ENCODE results near the gene CLCN7. TPM values are rescaled to one million over a fixed set of nuclear protein-coding genes. Genes with fewer than 3 reads are reported as not detected.

Gene CLCN7
- total RNA-seq, 1 experiment from 2014 or later = 48.2 TPM

DNA sequence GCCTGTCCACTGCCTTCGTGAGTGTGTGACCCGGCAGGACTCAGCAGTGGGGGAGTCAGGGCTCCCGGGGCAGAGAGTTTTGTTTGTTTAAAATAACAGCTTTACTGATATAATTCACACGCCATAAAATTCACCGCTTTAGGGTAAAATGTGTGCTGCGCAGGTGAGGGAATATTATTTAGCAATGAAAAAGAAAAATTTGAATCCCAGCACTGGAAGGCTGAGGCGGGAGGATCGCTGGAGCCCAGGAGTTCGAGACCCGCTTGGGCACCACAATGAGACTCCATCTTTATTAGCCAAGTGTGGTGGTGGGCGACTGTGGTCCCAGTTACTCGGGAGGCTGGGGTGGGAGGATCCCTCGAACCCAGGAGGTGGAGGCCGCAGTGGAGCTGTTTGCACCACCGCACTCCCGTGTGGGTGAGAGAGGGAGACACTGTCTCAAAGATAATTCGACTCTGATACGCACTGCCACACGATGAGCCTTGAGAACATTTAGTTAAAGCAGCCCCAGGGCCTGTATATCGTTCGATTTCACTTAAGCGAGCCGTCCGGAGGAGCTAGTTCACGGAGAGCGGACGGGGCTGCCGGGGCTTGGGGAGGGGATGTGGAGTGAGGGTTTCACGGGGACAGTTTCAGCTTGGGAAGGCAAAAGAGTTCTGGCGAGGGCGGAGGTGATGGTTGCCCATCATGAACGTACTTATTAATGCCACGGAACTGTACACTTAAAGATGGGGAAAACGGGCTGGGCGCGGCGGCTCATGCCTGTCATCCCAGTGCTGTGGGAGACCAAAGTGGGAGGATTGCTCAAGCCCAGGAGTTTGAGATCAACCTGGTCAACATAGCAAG lies 28.5 kb upstream of the CLCN7 start:
- Histone ChIP-seq H3K27ac (ENCODE audit: low read length) (no peak overlapping the region), H4K20me1 (ENCODE audit: low read length) (no peaks in the 10 kb centered on the region), H3K9me3 (ENCODE audit: low read length) (no peaks in the 10 kb centered on the region), H3K9me2 (replicated peaks; ENCODE audit: low read length) (no peaks in the 10 kb centered on the region), H3K9ac (ENCODE audit: low read length) (no peak overlapping the region), H2AFZ (ENCODE audit: low read length) (no peak overlapping the region), H3K79me2 (ENCODE audit: low read length) (no peaks in the 10 kb centered on the region), H3F3A (ENCODE audit: low read length, unreplicated experiment) (no peaks in the 10 kb centered on the region), H3K4me1 (ENCODE audit: insufficient read depth, low read length) (no peaks in the 10 kb centered on the region), H3K4me2 (ENCODE audit: low read length) (no peak overlapping the region), H3K36me3 (ENCODE audit: low read depth, low read length) (no peaks in the 10 kb centered on the region), H3K4me3 (ENCODE audit: low read length) (no peak overlapping the region), H3K27me3 (ENCODE audit: low read length) (no peaks in the 10 kb centered on the region)
- DNase-seq = no peak
- CTCF ChIA-PET = no interaction called here
- TF ChIP-seq EZH2 (IDR thresholded peaks at IDR 0.05; ENCODE audit: low read length, unreplicated experiment) (no peak), EZH2phosphoT487 (IDR thresholded peaks at IDR 0.05; ENCODE audit: borderline replicate concordance, low read length) (no peak)
- TF ChIP-seq, protein P1, sequence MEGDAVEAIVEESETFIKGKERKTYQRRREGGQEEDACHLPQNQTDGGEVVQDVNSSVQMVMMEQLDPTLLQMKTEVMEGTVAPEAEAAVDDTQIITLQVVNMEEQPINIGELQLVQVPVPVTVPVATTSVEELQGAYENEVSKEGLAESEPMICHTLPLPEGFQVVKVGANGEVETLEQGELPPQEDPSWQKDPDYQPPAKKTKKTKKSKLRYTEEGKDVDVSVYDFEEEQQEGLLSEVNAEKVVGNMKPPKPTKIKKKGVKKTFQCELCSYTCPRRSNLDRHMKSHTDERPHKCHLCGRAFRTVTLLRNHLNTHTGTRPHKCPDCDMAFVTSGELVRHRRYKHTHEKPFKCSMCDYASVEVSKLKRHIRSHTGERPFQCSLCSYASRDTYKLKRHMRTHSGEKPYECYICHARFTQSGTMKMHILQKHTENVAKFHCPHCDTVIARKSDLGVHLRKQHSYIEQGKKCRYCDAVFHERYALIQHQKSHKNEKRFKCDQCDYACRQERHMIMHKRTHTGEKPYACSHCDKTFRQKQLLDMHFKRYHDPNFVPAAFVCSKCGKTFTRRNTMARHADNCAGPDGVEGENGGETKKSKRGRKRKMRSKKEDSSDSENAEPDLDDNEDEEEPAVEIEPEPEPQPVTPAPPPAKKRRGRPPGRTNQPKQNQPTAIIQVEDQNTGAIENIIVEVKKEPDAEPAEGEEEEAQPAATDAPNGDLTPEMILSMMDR (conservative IDR thresholded peaks at IDR 0.05; ENCODE audit: low read depth, low read length) = no peak
- intact Hi-C loops (cut with micrococcal nuclease) = no loop called here
- no peak for ATAC-seq
- POLR2A ChIA-PET (ENCODE audit: unreplicated experiment) = no interaction called here
- no TSS peak for BruUV-seq (replicated peaks)

DNA sequence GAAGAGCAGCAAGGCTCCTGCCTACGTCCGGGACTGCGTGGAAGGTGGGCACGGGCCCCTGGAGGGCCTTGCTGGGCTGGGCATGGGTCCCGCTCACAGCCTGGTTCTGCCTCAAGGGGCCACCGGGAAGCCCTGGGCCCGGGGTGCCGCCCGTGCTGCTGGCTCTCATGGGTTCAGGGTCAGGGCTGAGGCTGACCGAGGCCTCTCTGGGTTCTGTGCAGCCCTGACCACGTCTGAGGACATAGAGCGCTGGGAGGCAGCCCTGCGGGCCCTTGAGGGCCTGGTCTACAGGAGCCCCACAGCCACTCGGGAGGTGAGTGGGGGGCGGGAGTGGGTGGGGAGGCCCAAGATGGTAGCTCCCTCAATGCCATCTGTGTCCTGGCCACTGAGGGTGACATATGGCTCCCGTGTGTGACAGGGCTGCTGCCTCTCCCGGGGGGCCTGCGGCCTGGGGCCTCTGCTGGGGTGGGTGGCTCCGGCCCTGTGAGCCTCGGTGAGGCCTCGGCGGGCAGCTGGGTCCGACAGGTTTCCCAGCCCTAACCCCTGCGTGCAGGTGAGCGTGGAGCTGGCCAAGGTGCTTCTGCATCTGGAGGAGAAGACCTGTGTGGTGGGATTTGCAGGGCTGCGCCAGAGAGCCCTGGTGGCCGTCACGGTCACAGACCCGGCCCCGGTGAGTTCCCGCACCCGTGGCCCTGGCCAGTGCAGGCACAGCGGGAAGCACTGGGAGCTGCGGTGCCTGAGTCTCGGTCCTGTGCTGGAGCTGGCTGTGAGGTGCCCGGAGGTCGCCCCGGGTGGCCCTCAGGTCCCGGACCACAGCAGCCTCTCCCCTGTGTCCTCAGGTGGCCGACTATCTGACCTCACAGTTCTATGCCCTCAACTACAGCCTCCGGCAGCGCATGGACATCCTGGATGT lies 27.5 kb upstream of the CLCN7 start:
- no peak overlapping the region for H3K4me3 ChIP-seq (ENCODE audit: low read length)
- no peak overlapping the region for H3K27ac ChIP-seq (ENCODE audit: low read length)
- H4K20me1 ChIP-seq (ENCODE audit: low read length) = no peaks in the 10 kb centered on the region
- BruUV-seq (replicated peaks) = no TSS peak
- H3K79me2 ChIP-seq (ENCODE audit: low read length) = 0 out of 2 replicates have a peak, but pooled peaks cover under 1% of the 10 kb centered on the region
- H3K4me2 ChIP-seq (ENCODE audit: low read length) = no peak overlapping the region
- no peaks in the 10 kb centered on the region for H3F3A ChIP-seq (ENCODE audit: low read length, unreplicated experiment)
- no peak for TF ChIP-seq EZH2 (IDR thresholded peaks at IDR 0.05; ENCODE audit: low read length, unreplicated experiment)
- no peak for TF ChIP-seq EZH2phosphoT487 (IDR thresholded peaks at IDR 0.05; ENCODE audit: borderline replicate concordance, low read length)
- TF ChIP-seq, protein P1 (conservative IDR thresholded peaks at IDR 0.05; ENCODE audit: low read depth, low read length) = no peak
- no peaks in the 10 kb centered on the region for H3K4me1 ChIP-seq (ENCODE audit: insufficient read depth, low read length)
- CTCF ChIA-PET = no interaction called here
- H3K27me3 ChIP-seq (ENCODE audit: low read length) = no peaks in the 10 kb centered on the region
- POLR2A ChIA-PET (ENCODE audit: unreplicated experiment) = no interaction called here
- no peaks in the 10 kb centered on the region for H3K9me3 ChIP-seq (ENCODE audit: low read length)
- ATAC-seq (no peak), DNase-seq (no peak)
- H3K9me2 ChIP-seq (replicated peaks; ENCODE audit: low read length) = no peaks in the 10 kb centered on the region
- H2AFZ ChIP-seq (ENCODE audit: low read length) = no peak overlapping the region
- intact Hi-C loops (cut with micrococcal nuclease) = no loop called here
- no peaks in the 10 kb centered on the region for H3K36me3 ChIP-seq (ENCODE audit: low read depth, low read length)
- no peak overlapping the region for H3K9ac ChIP-seq (ENCODE audit: low read length)

All from PC-3 (cell line).